Loucy (cell line): ENCODE data around the gene RCC1.

Experiments
- CTCF ChIP-seq: fragments of 200-600 bp; sonication (generic); conservative IDR thresholded peaks from 2 replicates; pipeline ENCODE4 v1.5.1; 2014; ENCODE audit warnings: mild to moderate bottlenecking, antibody characterized with exemption, low read length
- EZH2phosphoT487 ChIP-seq: fragments of 200-600 bp; IDR thresholded peaks from 2 replicates; pipeline ENCODE4 v1.6.1; 2018; ENCODE audit warnings: antibody characterized with exemption, mild to moderate bottlenecking, moderate library complexity, borderline replicate concordance

- TF ChIP-seq CTCF, result no peak
- no peak for TF ChIP-seq EZH2phosphoT487
Observed at GRCh38 chr1:28507646-28508434, 2.0 kb downstream of the RCC1 start.
